Adipocyte (in vitro differentiated cells): ENCODE data around the gene ANAPC1.
"Not testable (repeated sequence)": the region's sequence is repeated elsewhere in the genome, so short reads cannot be mapped to it uniquely, and the experiment has no call there.

Experiments
- DNase-seq: peaks from one replicate; pipeline ENCODE4 v3.0.0-alpha.2; 2015; ENCODE audit warnings: low read depth
- H3K27me3 ChIP-seq: replicated peaks from 2 replicates; pipeline ENCODE4 v1.7.0; 2013; ENCODE audit warnings: mild to moderate bottlenecking, low read length, moderate library complexity; ENCODE audit not compliant: control insufficient read depth, insufficient read depth
- H3K36me3 ChIP-seq: 2 replicates; pipeline ENCODE4 v1.7.0; 2013; ENCODE audit warnings: low read length, mild to moderate bottlenecking, moderate library complexity; ENCODE audit not compliant: control insufficient read depth, insufficient read depth, severe bottlenecking
- H3K4me1 ChIP-seq: 2 replicates; pipeline ENCODE4 v1.7.0; 2013; ENCODE audit warnings: mild to moderate bottlenecking, low read length, moderate library complexity; ENCODE audit not compliant: control insufficient read depth, insufficient read depth
- H3K4me3 ChIP-seq: 2 replicates; pipeline ENCODE4 v1.7.0; 2013; ENCODE audit warnings: mild to moderate bottlenecking, low read length, moderate library complexity
- H3K9ac ChIP-seq: 2 replicates; pipeline ENCODE4 v1.7.0; 2013; ENCODE audit warnings: mild to moderate bottlenecking, low read length, moderate library complexity
- H3K9me3 ChIP-seq: 2 replicates; pipeline ENCODE4 v1.7.0; 2013; ENCODE audit warnings: mild to moderate bottlenecking, low read length, moderate library complexity; ENCODE audit not compliant: control insufficient read depth

ANAPC1 gene

GRCh38 chr2:111777155-111777554 is 106.8 kb downstream of the ANAPC1 start:
- H3K4me1 ChIP-seq, H3K4me3 ChIP-seq, H3K9me3 ChIP-seq, H3K27me3 ChIP-seq, H3K36me3 ChIP-seq, H3K9ac ChIP-seq, DNase-seq: not testable (repeated sequence)

- H3K4me1 ChIP-seq, H3K36me3 ChIP-seq, H3K9me3 ChIP-seq, H3K9ac ChIP-seq, H3K4me3 ChIP-seq, DNase-seq, H3K27me3 ChIP-seq: not testable (repeated sequence)
Observed at GRCh38 chr2:111776296-111776695, 107.7 kb downstream of the ANAPC1 start.

- not testable (repeated sequence) for H3K9me3 ChIP-seq
Observed at GRCh38 chr2:111772180-111772579, 111.8 kb downstream of the ANAPC1 start.

GRCh38 chr2:111770916-111771658 is 112.9 kb downstream of the ANAPC1 start:
- H3K9me3 ChIP-seq, result not testable (repeated sequence)

More at GRCh38 chr2:111772180-111772579, 111.8 kb downstream of the ANAPC1 start:
- not testable (repeated sequence) for H3K4me1 ChIP-seq, DNase-seq, H3K27me3 ChIP-seq, H3K9ac ChIP-seq, H3K4me3 ChIP-seq, H3K36me3 ChIP-seq

GRCh38 chr2:111768266-111769190 is 115.5 kb downstream of the ANAPC1 start:
- H3K36me3 ChIP-seq, H3K9me3 ChIP-seq, H3K9ac ChIP-seq, H3K27me3 ChIP-seq, H3K4me1 ChIP-seq, H3K4me3 ChIP-seq, DNase-seq: not testable (repeated sequence)

More at GRCh38 chr2:111770916-111771658, 112.9 kb downstream of the ANAPC1 start:
- not testable (repeated sequence) for DNase-seq, H3K9ac ChIP-seq, H3K4me3 ChIP-seq, H3K27me3 ChIP-seq, H3K36me3 ChIP-seq, H3K4me1 ChIP-seq

- H3K36me3 ChIP-seq, H3K9me3 ChIP-seq, H3K9ac ChIP-seq, H3K4me3 ChIP-seq, DNase-seq, H3K27me3 ChIP-seq, H3K4me1 ChIP-seq: not testable (repeated sequence)
Observed at GRCh38 chr2:111767087-111767486, 116.9 kb downstream of the ANAPC1 start.

- not testable (repeated sequence) for H3K27me3 ChIP-seq, H3K4me3 ChIP-seq, H3K9me3 ChIP-seq, H3K9ac ChIP-seq, DNase-seq, H3K36me3 ChIP-seq, H3K4me1 ChIP-seq
Observed at GRCh38 chr2:111766295-111766694, 117.7 kb downstream of the ANAPC1 start.

GRCh38 chr2:111764151-111764550 is 119.8 kb downstream of the ANAPC1 start:
- H3K36me3 ChIP-seq, H3K9me3 ChIP-seq, H3K27me3 ChIP-seq, H3K4me3 ChIP-seq, H3K4me1 ChIP-seq, H3K9ac ChIP-seq, DNase-seq: not testable (repeated sequence)

GRCh38 chr2:111760697-111761284 is 123.2 kb downstream of the ANAPC1 start:
- not testable (repeated sequence) for H3K36me3 ChIP-seq, H3K9me3 ChIP-seq, H3K27me3 ChIP-seq, DNase-seq, H3K4me1 ChIP-seq, H3K9ac ChIP-seq, H3K4me3 ChIP-seq

- not testable (repeated sequence) for H3K9ac ChIP-seq, H3K27me3 ChIP-seq, H3K36me3 ChIP-seq, H3K4me3 ChIP-seq, H3K9me3 ChIP-seq, H3K4me1 ChIP-seq, DNase-seq
Observed at GRCh38 chr2:111752533-111752932, 131.5 kb downstream of the ANAPC1 start.

GRCh38 chr2:111750641-111751040 is 133.4 kb downstream of the ANAPC1 start:
- H3K36me3 ChIP-seq, DNase-seq, H3K4me3 ChIP-seq, H3K9ac ChIP-seq, H3K9me3 ChIP-seq, H3K27me3 ChIP-seq, H3K4me1 ChIP-seq: not testable (repeated sequence)
